HG03097 (cell line): ENCODE measurements around the gene IL3.

Experiments used
- ATAC-seq: cut with Tn5 transposase; IDR thresholded peaks from one replicate; pipeline ENCODE4 v1.9.1; 2021; ENCODE audit not compliant: unreplicated experiment, low FRiP score

Gene IL3

DNA sequence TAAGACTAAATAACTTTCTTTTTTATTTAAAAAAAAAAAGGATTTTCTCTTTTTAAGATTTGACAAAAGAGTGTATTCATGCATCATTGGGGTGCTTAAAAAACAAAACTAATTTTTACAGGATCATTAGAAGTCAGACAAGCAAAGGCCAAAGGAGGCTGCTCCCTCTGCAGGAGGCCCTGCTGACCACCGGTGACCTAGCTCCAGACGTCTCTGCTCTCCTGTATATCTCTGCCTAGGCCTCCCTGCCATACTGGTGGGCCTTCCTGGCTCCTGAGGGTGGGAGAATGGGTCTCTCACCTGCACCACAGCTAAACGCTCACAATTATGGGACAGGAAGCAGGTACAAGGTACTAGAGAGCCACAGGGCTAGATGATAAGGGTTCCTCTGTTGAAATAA lies 49.7 kb downstream of the IL3 start:
- ATAC-seq = no peak

GRCh38 chr5:132110930-132111329 lies 50.5 kb downstream of the IL3 start:
- ATAC-seq = no peak

DNA sequence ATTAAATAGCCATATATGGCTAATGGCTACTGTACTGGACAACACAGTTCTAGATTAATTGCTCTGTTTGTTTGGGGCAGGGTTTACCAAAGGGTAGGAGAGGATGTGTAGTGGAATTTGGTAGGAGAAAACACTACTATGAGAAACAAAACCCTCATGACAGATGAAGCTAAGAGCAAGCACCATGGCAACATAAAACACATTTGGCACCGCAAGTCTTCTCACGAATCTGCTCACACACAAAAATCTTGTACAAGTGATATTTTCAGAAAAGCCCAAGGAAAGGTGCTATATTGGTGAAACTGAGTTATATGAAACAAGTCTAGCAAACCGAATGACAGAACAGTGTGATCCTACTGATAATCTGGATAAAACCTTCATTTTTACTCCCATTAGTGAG lies 51.7 kb downstream of the IL3 start:
- no peak for ATAC-seq
